Heart left ventricle (tissue), 13 donors: ENCODE measurements around the gene SPATA4.

ENCODE experiments used
- POLR2A ChIP-seq, 2 donors: fragments of 450-650 bp; IDR thresholded peaks; one replicate each; pipeline ENCODE4 v1.6.1; 2017; ENCODE audit warnings: antibody characterized with exemption in 2 of 2, mild to moderate bottlenecking in 2 of 2, moderate library complexity in 2 of 2
- TF ChIP-seq, protein P1 (sequence below), 12 donors: fragments of 200-600 bp; sonication (generic) in 4 of 12; IDR thresholded peaks; one replicate each; pipeline versions ENCODE4 v1.5.0 to v1.8.0; 2018 to 2022; ENCODE audit warnings: antibody characterized with exemption in 12 of 12, mild to moderate bottlenecking in 5 of 12
- donor health status: ischemic (EF 13 %, LVEDD 7.1; RV severe dilation, severe dysfunction).
- donor health status: DM: no; HTN: yes; CAD: no.
- donor health status: DM: no; HTN: no; CAD: no.
- donor health status: ischemic (EF 25% LVEDD 6.9; RV normal size, moderate dysfunction).
- donor health status: ischemic (EF 25% LVEDD 5.7; RV mildly dilated, moderate dysfunction).
- donor health status: ischemic (EF 35%, LVEDD 5.7; RV mildly dilated, moderate dysfunction).
- donor health status: nonischemic (EF 11% LVEDD 7.7; RV severe dilation, severe dysfunction).
- donor health status: DM: yes; HTN: yes; CAD: no.
- donor health status: PGD.
- donor health status: ischemic (EF 29% LVEDD 5.4; RV normal size, mild dysfunction).
- donor health status: nonischemic (EF 23%, LVEDD 6.1; RV moderate dilation, normal function).

DNA sequence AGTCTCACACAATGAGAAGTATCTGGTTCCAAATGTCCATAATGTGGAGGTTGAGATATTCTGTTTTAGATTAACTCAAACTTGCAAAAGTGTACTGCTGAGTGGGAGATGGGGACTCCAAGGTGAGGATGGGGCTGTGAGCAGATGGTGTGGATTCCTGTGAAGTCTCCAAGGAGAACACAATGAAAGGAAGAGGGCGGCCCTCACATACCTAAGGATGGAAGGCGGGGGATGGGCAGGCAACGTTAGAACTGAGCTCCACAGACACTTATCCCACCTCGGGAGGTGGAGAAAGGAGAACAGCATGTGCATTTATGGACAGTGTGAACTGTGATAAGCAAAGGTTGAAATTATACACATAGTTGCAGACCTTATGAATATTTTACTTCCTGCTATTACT is 9.9 kb upstream of the SPATA4 start:
- TF ChIP-seq, protein P1, sequence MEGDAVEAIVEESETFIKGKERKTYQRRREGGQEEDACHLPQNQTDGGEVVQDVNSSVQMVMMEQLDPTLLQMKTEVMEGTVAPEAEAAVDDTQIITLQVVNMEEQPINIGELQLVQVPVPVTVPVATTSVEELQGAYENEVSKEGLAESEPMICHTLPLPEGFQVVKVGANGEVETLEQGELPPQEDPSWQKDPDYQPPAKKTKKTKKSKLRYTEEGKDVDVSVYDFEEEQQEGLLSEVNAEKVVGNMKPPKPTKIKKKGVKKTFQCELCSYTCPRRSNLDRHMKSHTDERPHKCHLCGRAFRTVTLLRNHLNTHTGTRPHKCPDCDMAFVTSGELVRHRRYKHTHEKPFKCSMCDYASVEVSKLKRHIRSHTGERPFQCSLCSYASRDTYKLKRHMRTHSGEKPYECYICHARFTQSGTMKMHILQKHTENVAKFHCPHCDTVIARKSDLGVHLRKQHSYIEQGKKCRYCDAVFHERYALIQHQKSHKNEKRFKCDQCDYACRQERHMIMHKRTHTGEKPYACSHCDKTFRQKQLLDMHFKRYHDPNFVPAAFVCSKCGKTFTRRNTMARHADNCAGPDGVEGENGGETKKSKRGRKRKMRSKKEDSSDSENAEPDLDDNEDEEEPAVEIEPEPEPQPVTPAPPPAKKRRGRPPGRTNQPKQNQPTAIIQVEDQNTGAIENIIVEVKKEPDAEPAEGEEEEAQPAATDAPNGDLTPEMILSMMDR (IDR thresholded peaks at IDR 0.05) = no peak
- TF ChIP-seq POLR2A (IDR thresholded peaks at IDR 0.05) = no peak
